Measurements from ENCODE around the gene CARS1.

CARS1 gene

GRCh38 chr11:3007404-3008010 lies 49.7 kb downstream of the CARS1 start:
- no peak overlapping the region for H3K4me3 ChIP-seq (ENCODE audit: low read depth, low read length)
- no peak for TF ChIP-seq CTCF (IDR thresholded peaks at IDR 0.05; ENCODE audit: low read depth, low read length)

GRCh38 chr11:3006505-3007260 lies 50.5 kb downstream of the CARS1 start:
- TF ChIP-seq CTCF (IDR thresholded peaks at IDR 0.05; ENCODE audit: low read depth, low read length): no peak

GRCh38 chr11:3004481-3004880 lies 52.7 kb downstream of the CARS1 start:
- no peak overlapping the region for H3K4me3 ChIP-seq (ENCODE audit: low read depth, low read length)
- no peak for TF ChIP-seq CTCF (IDR thresholded peaks at IDR 0.05; ENCODE audit: low read depth, low read length)

More at GRCh38 chr11:3006505-3007260, 50.5 kb downstream of the CARS1 start:
- no peak overlapping the region for H3K4me3 ChIP-seq (ENCODE audit: low read depth, low read length)

GRCh38 chr11:3003396-3004231 lies 53.6 kb downstream of the CARS1 start:
- no peak overlapping the region for H3K4me3 ChIP-seq (ENCODE audit: low read depth, low read length)
- TF ChIP-seq CTCF (IDR thresholded peaks at IDR 0.05; ENCODE audit: low read depth, low read length): no peak

GRCh38 chr11:3002871-3003270 lies 54.4 kb downstream of the CARS1 start:
- TF ChIP-seq CTCF (IDR thresholded peaks at IDR 0.05; ENCODE audit: low read depth, low read length): no peak
- no peak overlapping the region for H3K4me3 ChIP-seq (ENCODE audit: low read depth, low read length)

- no peak for TF ChIP-seq CTCF (IDR thresholded peaks at IDR 0.05; ENCODE audit: low read depth, low read length)
- no peak overlapping the region for H3K4me3 ChIP-seq (ENCODE audit: low read depth, low read length)
These were observed 54.8 kb downstream of the CARS1 start for GRCh38 chr11:3002351-3002861.

Data from WI38 (cell line).